HepG2 (cell line): ENCODE data around the gene LYRM7. TPM values are rescaled to one million over a fixed set of nuclear protein-coding genes. Genes with fewer than 3 reads are reported as not detected.

ENCODE experiments used
- ATAC-seq: fragments of 200-7000 bp; cut with Tn5 transposase; 3 replicates; pipeline ENCODE4 v1.9.1; 2020; ENCODE audit warnings: mild to moderate bottlenecking, moderate library complexity
- BruUV-seq: library from RNA; stranded (reverse); fragments of 400-500 nt; replicated peaks from 2 replicates; lab custom pipeline; 2021; lab: Mats Ljungman, UMichigan
- CTCF ChIA-PET: fragments of 300-600 bp; formaldehyde crosslinking; extraction: SDS; loops from one replicate; lab custom pipeline; 2021; ENCODE audit warnings: low total read pairs, inconsistent platforms, low intra/inter-chr PET ratio; lab: Yijun Ruan, JAX
- POLR2A ChIA-PET: fragments of 350-600 bp; sonication (Branson Sonifier 250); formaldehyde crosslinking; loops from one replicate; lab custom pipeline; 2020; ENCODE audit warnings: antibody characterized with exemption, inconsistent platforms; lab: Yijun Ruan, JAX
- DNase-seq: peaks from one replicate; pipeline ENCODE4 v3.0.0-alpha.2; 2015; ENCODE audit warnings: low spot score
- FAIRE-seq: peaks from 3 replicates; lab custom pipeline; 2011; peaks lifted over from hg19 to GRCh38; lab: Jason Lieb, UNC
- H2AFZ ChIP-seq: one replicate; pipeline ENCODE4 v1.6.1; 2011; ENCODE audit warnings: low read length, inconsistent platforms
- H3K27ac ChIP-seq: fragments of 300-600 bp; 3 replicates; pipeline ENCODE4 v1.8.0; 2011; ENCODE audit warnings: mixed run types, mild to moderate bottlenecking, mixed read lengths, low read length, inconsistent platforms; ENCODE audit not compliant: insufficient read depth; ENCODE audit errors: extremely low read length
- H3K27me3 ChIP-seq, 2 experiments: fragments of 200-600 bp in 1 of 2; 2 replicates in 1 of 2; 3 replicates in 1 of 2; pipeline versions ENCODE4 v1.6.0 to v1.8.0; 2011; ENCODE audit warnings: low read length in 2 of 2, mild to moderate bottlenecking in 2 of 2, moderate library complexity in 2 of 2, inconsistent platforms in 1 of 2; ENCODE audit not compliant: insufficient read depth in 2 of 2, control insufficient read depth in 1 of 2
- H3K36me3 ChIP-seq, 2 experiments: fragments of 200-600 bp in 1 of 2; replicated peaks in 1 of 2; 2 replicates in 1 of 2; 3 replicates in 1 of 2; pipeline versions ENCODE4 v1.5.1 to v1.8.0; 2011; ENCODE audit warnings: low read length in 2 of 2, inconsistent platforms in 1 of 2; ENCODE audit not compliant: insufficient read depth in 2 of 2, control insufficient read depth in 1 of 2
- H3K4me1 ChIP-seq: 2 replicates; pipeline ENCODE4 v1.5.1; 2012; ENCODE audit warnings: low read length, inconsistent platforms; ENCODE audit not compliant: insufficient read depth
- H3K4me2 ChIP-seq: 2 replicates; pipeline ENCODE4 v1.6.0; 2011; ENCODE audit warnings: low read depth, low read length, inconsistent platforms
- H3K4me3 ChIP-seq, 3 experiments: fragments of 200-600 bp in 1 of 3; sonication (generic), shearing (Covaris generic) in 1 of 3; replicated peaks in 1 of 3; 2 replicates each; pipeline ENCODE4 v1.5.1; 2011 to 2016; ENCODE audit warnings: low read length in 3 of 3, inconsistent platforms in 2 of 3, low read depth in 2 of 3, mild to moderate bottlenecking in 2 of 3, control low read depth in 1 of 3, mixed read lengths in 1 of 3; ENCODE audit not compliant: insufficient read depth in 1 of 3
- H3K79me2 ChIP-seq: one replicate; pipeline ENCODE4 v1.6.1; 2011; ENCODE audit warnings: low read length, inconsistent platforms; ENCODE audit not compliant: insufficient read depth
- H3K9ac ChIP-seq: 2 replicates; pipeline ENCODE4 v1.6.0; 2011; ENCODE audit warnings: mild to moderate bottlenecking, low read depth, low read length, inconsistent platforms; ENCODE audit not compliant: insufficient read depth
- H3K9me3 ChIP-seq: 2 replicates; pipeline ENCODE4 v1.5.1; 2012; ENCODE audit warnings: mild to moderate bottlenecking, low read length
- H4K20me1 ChIP-seq: 2 replicates; pipeline ENCODE4 v1.6.0; 2011; ENCODE audit warnings: inconsistent platforms, mild to moderate bottlenecking, low read length, moderate library complexity; ENCODE audit not compliant: insufficient read depth
- FOSL2 ChIP-seq: sonication (generic); formaldehyde crosslinking; IDR thresholded peaks from 2 replicates; pipeline ENCODE4 v1.4.0; 2020; ENCODE audit warnings: missing genetic modification reagents
- FOXK1 ChIP-seq: sonication (generic); formaldehyde crosslinking; IDR thresholded peaks from 2 replicates; pipeline ENCODE4 v1.4.0; 2020; ENCODE audit warnings: low read depth, missing genetic modification reagents, borderline replicate concordance
- JARID2 ChIP-seq: sonication (generic); formaldehyde crosslinking; IDR thresholded peaks from 2 replicates; pipeline ENCODE4 v1.8.1; 2023; ENCODE audit warnings: missing genetic modification reagents, inconsistent platforms; ENCODE audit not compliant: insufficient replicate concordance
- POLR2AphosphoS2 ChIP-seq: IDR thresholded peaks from 2 replicates; pipeline ENCODE4 v1.6.1; 2011; ENCODE audit warnings: low read depth, low read length, improper control_type of control experiment
- THAP11 ChIP-seq: IDR thresholded peaks from 2 replicates; pipeline ENCODE4 v1.6.1; 2016; ENCODE audit warnings: missing biosample characterization, missing genetic modification reagents
- ZNF547 ChIP-seq: sonication (generic); formaldehyde crosslinking; IDR thresholded peaks from 2 replicates; pipeline ENCODE4 v1.5.1; 2020; ENCODE audit warnings: mild to moderate bottlenecking, missing genetic modification reagents
- ZSCAN30 ChIP-seq: sonication (generic); formaldehyde crosslinking; IDR thresholded peaks from 2 replicates; pipeline ENCODE4 v1.5.0; 2020; ENCODE audit warnings: mild to moderate bottlenecking, missing genetic modification reagents
- ZUFSP ChIP-seq: sonication (generic); formaldehyde crosslinking; IDR thresholded peaks from 2 replicates; pipeline ENCODE4 v1.9.0; 2021; ENCODE audit warnings: missing genetic modification reagents, mild to moderate bottlenecking, borderline replicate concordance
- WGBS: methylation state at CpG from one replicate; pipeline ENCODE4 v1.1.6; 2017; ENCODE audit warnings: low lambda C conversion rate; 5-methylcytosine and 5-hydroxymethylcytosine counted together
- in situ Hi-C: cut with HindIII; loops from 2 replicates; pipeline ENCODE4 v1.10.0; 2017; ENCODE audit warnings: low pct_unique_long_range_greater_than_20kb; ENCODE audit not compliant: extremely low pct_ligation_motif_present
- intact Hi-C: fragments of 100-400 bp; cut with micrococcal nuclease; formaldehyde crosslinking; loops from one replicate; pipeline ENCODE4 v1.10.0; 2022; ENCODE audit not compliant: unreplicated experiment
- polyA plus RNA-seq, 8 experiments: library from polyadenylated mRNA; depleted of rRNA in 3 of 8; stranded (reverse) in 7 of 8; unstranded in 1 of 8; fragments of >200 nt; fragmentation: Illumina TruSeq in 4 of 8; extraction: Trizol in 4 of 8; gene quantifications; 2 replicates each; pipeline versions ENCODE4 v1.2.1 to v1.2.3, GENCODE V29; 2011 to 2016; ENCODE audit warnings: low read depth in 4 of 8, missing spikeins in 1 of 8, mixed read lengths in 1 of 8; ENCODE audit not compliant: insufficient read depth in 1 of 8
- total RNA-seq, 5 experiments: library from RNA; depleted of rRNA; stranded (reverse); fragments of >200 nt; fragmentation: Illumina TruSeq; extraction: Trizol; gene quantifications; 2 replicates each; pipeline ENCODE4 v1.2.3, GENCODE V29; 2016; ENCODE audit warnings: low read depth in 1 of 5

LYRM7 gene
- total and polyA plus RNA-seq, 2 of the 13 experiments (the other 11 are each of a cell fraction or from before 2014, with no cell fraction given): 3.0 to 5.5 TPM

- no peak for TF ChIP-seq ZUFSP
- no peak for TF ChIP-seq ZSCAN30 (CRISPR knock-in tag)
Observed at GRCh38 chr5:131185523-131186104, 14.9 kb downstream of the LYRM7 start (continued).

GRCh38 chr5:131186561-131187256, 16.0 kb downstream of the LYRM7 start:
- in situ Hi-C loops (no loop called here), intact Hi-C loops (no loop called here)
- TF ChIP-seq THAP11 (CRISPR knock-in tag): no peak
- peak; percentile 52 for TF ChIP-seq FOSL2 (CRISPR knock-in tag)
- no peak for TF ChIP-seq FOXK1 (CRISPR knock-in tag)
- no peak for TF ChIP-seq POLR2AphosphoS2
- no peak for TF ChIP-seq ZNF547 (CRISPR knock-in tag)
- TF ChIP-seq JARID2 (CRISPR knock-in tag): no peak
- Histone ChIP-seq H3K4me1 (peaks cover 12% of the 10 kb centered on the region), H2AFZ (no peak overlapping the region), H3K36me3 (0 out of 5 replicates have a peak, but pooled peaks cover 0 to 2% of the 10 kb centered on the region in 2 experiments), H3K27me3 (no peaks in the 10 kb centered on the region; a peak in 1 of 5 replicates), H3K79me2 (no peaks in the 10 kb centered on the region), H3K9ac (no peak overlapping the region), H3K4me2 (no peak overlapping the region), H4K20me1 (no peaks in the 10 kb centered on the region), H3K4me3 (no peak overlapping the region), H3K27ac (no peak overlapping the region), H3K9me3 (no peaks in the 10 kb centered on the region)
- DNase-seq (no peak), ATAC-seq (no peak), FAIRE-seq (no peak)
- BruUV-seq: no TSS peak
- CTCF ChIA-PET: no interaction called here
- 95% methylated on average over 3 of the region's 3 CpGs for WGBS
- POLR2A ChIA-PET: no interaction called here
